Effector memory CD4-positive, alpha-beta T cell (primary cell): Measurements from ENCODE around the gene KLF7.

Experiments
- DNase-seq, 3 donors: peaks; one replicate each; pipeline ENCODE4 v3.0.0-alpha.2; 2020
- H3K27ac ChIP-seq: 2 replicates; pipeline ENCODE4 v1.7.0; 2013; ENCODE audit warnings: mild to moderate bottlenecking, low read length, moderate library complexity; ENCODE audit not compliant: insufficient read depth, poor library complexity, severe bottlenecking
- H3K27me3 ChIP-seq: replicated peaks from 2 replicates; pipeline ENCODE4 v1.7.0; 2013; ENCODE audit warnings: mild to moderate bottlenecking, low read length; ENCODE audit not compliant: insufficient read depth, control insufficient read depth, poor library complexity, severe bottlenecking
- H3K36me3 ChIP-seq: 2 replicates; pipeline ENCODE4 v1.7.0; 2013; ENCODE audit warnings: mild to moderate bottlenecking, low read length, moderate library complexity; ENCODE audit not compliant: control insufficient read depth, insufficient read depth
- H3K4me1 ChIP-seq: 2 replicates; pipeline ENCODE4 v1.7.0; 2013; ENCODE audit warnings: low read length, mild to moderate bottlenecking; ENCODE audit not compliant: control insufficient read depth, insufficient read depth, poor library complexity, severe bottlenecking
- H3K4me3 ChIP-seq: 2 replicates; pipeline ENCODE4 v1.7.0; 2013; ENCODE audit warnings: low read length, low read depth, mild to moderate bottlenecking; ENCODE audit not compliant: insufficient read depth, poor library complexity, severe bottlenecking
- H3K9me3 ChIP-seq: 2 replicates; pipeline ENCODE4 v1.7.0; 2013; ENCODE audit warnings: mild to moderate bottlenecking, low read length, moderate library complexity; ENCODE audit not compliant: control insufficient read depth

KLF7 gene

GRCh38 chr2:207149249-207150213 lies 16.2 kb downstream of the KLF7 start:
- no peaks in the 10 kb centered on the region for H3K9me3 ChIP-seq
- H3K4me1 ChIP-seq: peaks cover 16% of the 10 kb centered on the region
- no peak overlapping the region for H3K27ac ChIP-seq
- H3K36me3 ChIP-seq: no peaks in the 10 kb centered on the region
- DNase-seq: no peak
- H3K4me3 ChIP-seq: no peak overlapping the region
- H3K27me3 ChIP-seq: no peaks in the 10 kb centered on the region

GRCh38 chr2:207148020-207148419 lies 17.7 kb downstream of the KLF7 start:
- Histone ChIP-seq H3K36me3 (no peaks in the 10 kb centered on the region), H3K4me1 (peaks cover 25% of the 10 kb centered on the region), H3K27ac (no peak overlapping the region), H3K27me3 (no peaks in the 10 kb centered on the region), H3K4me3 (no peak overlapping the region), H3K9me3 (no peaks in the 10 kb centered on the region)
- DNase-seq: no peak

GRCh38 chr2:207144173-207144785 lies 21.5 kb downstream of the KLF7 start:
- no peak for DNase-seq
- Histone ChIP-seq H3K27ac (peak overlapping the region; percentile 81), H3K36me3 (no peaks in the 10 kb centered on the region)

GRCh38 chr2:207143215-207144172 lies 22.3 kb downstream of the KLF7 start:
- peak; percentile 7 to 32 (median 30) for DNase-seq
- peaks cover 36% of the 10 kb centered on the region for H3K4me1 ChIP-seq
- H3K36me3 ChIP-seq: no peaks in the 10 kb centered on the region
- H3K27me3 ChIP-seq: no peaks in the 10 kb centered on the region
- H3K27ac ChIP-seq: peak overlapping the region; percentile 81
- H3K4me3 ChIP-seq: peak overlapping the region; percentile 39
- H3K9me3 ChIP-seq: no peaks in the 10 kb centered on the region

More at GRCh38 chr2:207144173-207144785, 21.5 kb downstream of the KLF7 start:
- Histone ChIP-seq H3K4me3 (peak overlapping the region; percentile 8), H3K9me3 (no peaks in the 10 kb centered on the region), H3K27me3 (no peaks in the 10 kb centered on the region), H3K4me1 (peaks cover 36% of the 10 kb centered on the region)

- Histone ChIP-seq H3K36me3 (no peaks in the 10 kb centered on the region), H3K9me3 (no peaks in the 10 kb centered on the region), H3K27me3 (no peaks in the 10 kb centered on the region), H3K27ac (peak overlapping the region; percentile 81), H3K4me1 (peaks cover 36% of the 10 kb centered on the region), H3K4me3 (peak overlapping the region; percentile 39)
- no peak for DNase-seq
Observed at GRCh38 chr2:207142461-207142860, 23.3 kb downstream of the KLF7 start.

- DNase-seq: no peak
Observed at GRCh38 chr2:207141386-207141785, 24.4 kb downstream of the KLF7 start.

GRCh38 chr2:207140265-207140664 lies 25.5 kb downstream of the KLF7 start:
- Histone ChIP-seq H3K27me3 (no peaks in the 10 kb centered on the region), H3K36me3 (no peaks in the 10 kb centered on the region), H3K4me3 (no peak overlapping the region), H3K9me3 (no peaks in the 10 kb centered on the region), H3K4me1 (peaks cover 45% of the 10 kb centered on the region), H3K27ac (no peak overlapping the region)
- DNase-seq: no peak

More at GRCh38 chr2:207141386-207141785, 24.4 kb downstream of the KLF7 start:
- Histone ChIP-seq H3K4me1 (peaks cover 39% of the 10 kb centered on the region), H3K9me3 (no peaks in the 10 kb centered on the region), H3K4me3 (no peak overlapping the region), H3K27ac (peak overlapping the region; percentile 81), H3K36me3 (no peaks in the 10 kb centered on the region), H3K27me3 (no peaks in the 10 kb centered on the region)

GRCh38 chr2:207139552-207139951 lies 26.2 kb downstream of the KLF7 start:
- no peaks in the 10 kb centered on the region for H3K9me3 ChIP-seq
- no peak overlapping the region for H3K27ac ChIP-seq
- peaks cover 42% of the 10 kb centered on the region for H3K4me1 ChIP-seq
- no peak for DNase-seq
- H3K27me3 ChIP-seq: no peaks in the 10 kb centered on the region
- H3K4me3 ChIP-seq: no peak overlapping the region
- no peaks in the 10 kb centered on the region for H3K36me3 ChIP-seq

- Histone ChIP-seq H3K36me3 (no peaks in the 10 kb centered on the region), H3K4me1 (peaks cover 35% of the 10 kb centered on the region)
Observed at GRCh38 chr2:207138627-207139297, 27.0 kb downstream of the KLF7 start.

More at GRCh38 chr2:207138627-207139297, 27.0 kb downstream of the KLF7 start:
- Histone ChIP-seq H3K27me3 (no peaks in the 10 kb centered on the region), H3K27ac (no peak overlapping the region), H3K4me3 (no peak overlapping the region), H3K9me3 (no peaks in the 10 kb centered on the region)
- DNase-seq: no peak
